HepG2 (cell line): Measurements from ENCODE around the gene LAG3. TPM values are rescaled to one million over a fixed set of nuclear protein-coding genes. Genes with fewer than 3 reads are reported as not detected.

Experiments
- BHLHE40 ChIP-seq: IDR thresholded peaks from 2 replicates; pipeline ENCODE4 v1.6.1; 2011; ENCODE audit warnings: low read length, improper control_type of control experiment
- CEBPG ChIP-seq: IDR thresholded peaks from 2 replicates; pipeline ENCODE4 v1.6.1; 2016
- MYNN ChIP-seq: sonication (generic); formaldehyde crosslinking; IDR thresholded peaks from 2 replicates; pipeline ENCODE4 v1.4.0; 2020; ENCODE audit warnings: mild to moderate bottlenecking, low read depth, missing genetic modification reagents
- MYPOP ChIP-seq: sonication (generic); formaldehyde crosslinking; IDR thresholded peaks from 2 replicates; pipeline ENCODE4 v1.8.1; 2023; ENCODE audit warnings: mild to moderate bottlenecking, moderate library complexity, missing genetic modification reagents
- NR2F2 ChIP-seq: IDR thresholded peaks from 2 replicates; pipeline ENCODE4 v1.6.1; 2012; ENCODE audit warnings: low read depth, inconsistent platforms, borderline replicate concordance
- PATZ1 ChIP-seq: sonication (generic); formaldehyde crosslinking; IDR thresholded peaks from 2 replicates; pipeline ENCODE4 v1.4.0; 2020; ENCODE audit warnings: missing genetic modification reagents
- PCBP2 ChIP-seq: fragments of 200-400 bp; formaldehyde crosslinking; optimal IDR thresholded peaks from 2 replicates; pipeline ENCODE3; 2018; ENCODE audit warnings: low read length, low read depth; ENCODE audit not compliant: poor library complexity, severe bottlenecking
- POLR2G ChIP-seq: fragments of 200-400 bp; formaldehyde crosslinking; IDR thresholded peaks from 2 replicates; pipeline ENCODE4 v1.6.1; 2018; ENCODE audit warnings: mild to moderate bottlenecking, low read depth, low read length, moderate library complexity
- RXRA ChIP-seq: sonication (generic); formaldehyde crosslinking; IDR thresholded peaks from 2 replicates; pipeline ENCODE4 v1.5.1; 2020; ENCODE audit warnings: missing genetic modification reagents
- SOX5 ChIP-seq: IDR thresholded peaks from 2 replicates; pipeline ENCODE4 v1.6.1; 2016; ENCODE audit warnings: borderline replicate concordance
- SP5 ChIP-seq: IDR thresholded peaks from 2 replicates; pipeline ENCODE4 v1.6.1; 2016; ENCODE audit warnings: low read depth, borderline replicate concordance
- SSRP1 ChIP-seq: IDR thresholded peaks from 2 replicates; pipeline ENCODE4 v1.6.1; 2016; ENCODE audit warnings: control low read depth
- TAF15 ChIP-seq: fragments of 200-400 bp; formaldehyde crosslinking; IDR thresholded peaks from one replicate; pipeline ENCODE4 v1.6.1; 2018; ENCODE audit warnings: mild to moderate bottlenecking, low read depth, low read length; ENCODE audit not compliant: poor library complexity, severe bottlenecking
- ZFP36L1 ChIP-seq: sonication (generic); formaldehyde crosslinking; IDR thresholded peaks from 2 replicates; pipeline ENCODE4 v1.8.0; 2022; ENCODE audit warnings: mild to moderate bottlenecking, missing genetic modification reagents, moderate library complexity
- ZNF263 ChIP-seq: sonication (generic); formaldehyde crosslinking; IDR thresholded peaks from 2 replicates; pipeline ENCODE4 v1.4.0; 2020; ENCODE audit warnings: missing genetic modification reagents
- ZNF407 ChIP-seq: sonication (generic); formaldehyde crosslinking; IDR thresholded peaks from one replicate; pipeline ENCODE4 v1.5.1; 2020; ENCODE audit warnings: mild to moderate bottlenecking, missing genetic modification reagents; ENCODE audit errors: not compliant biosample characterization
- ZNF570 ChIP-seq: sonication (generic); formaldehyde crosslinking; IDR thresholded peaks from 2 replicates; pipeline ENCODE4 v1.4.0; 2020; ENCODE audit warnings: mild to moderate bottlenecking, missing genetic modification reagents, borderline replicate concordance
- ZNF775 ChIP-seq: sonication (generic); formaldehyde crosslinking; IDR thresholded peaks from 2 replicates; pipeline ENCODE4 v1.4.0; 2020; ENCODE audit warnings: missing genetic modification reagents, mild to moderate bottlenecking, moderate library complexity, borderline replicate concordance
- polyA plus RNA-seq, 8 experiments: library from polyadenylated mRNA; depleted of rRNA in 3 of 8; stranded (reverse) in 7 of 8; unstranded in 1 of 8; fragments of >200 nt; fragmentation: Illumina TruSeq in 4 of 8; extraction: Trizol in 4 of 8; gene quantifications; 2 replicates each; pipeline versions ENCODE4 v1.2.1 to v1.2.3, GENCODE V29; 2011 to 2016; ENCODE audit warnings: low read depth in 4 of 8, missing spikeins in 1 of 8, mixed read lengths in 1 of 8; ENCODE audit not compliant: insufficient read depth in 1 of 8
- total RNA-seq, 5 experiments: library from RNA; depleted of rRNA; stranded (reverse); fragments of >200 nt; fragmentation: Illumina TruSeq; extraction: Trizol; gene quantifications; 2 replicates each; pipeline ENCODE4 v1.2.3, GENCODE V29; 2016; ENCODE audit warnings: low read depth in 1 of 5

The LAG3 gene
- total and polyA plus RNA-seq, 2 of the 13 experiments (the other 11 are each of a cell fraction or from before 2014, with no cell fraction given): 0.11 to 0.26 TPM

GRCh38 chr12:6821591-6822425, 49.5 kb downstream of the LAG3 start, which contains the start of gene GPR162 (continued):
- TF ChIP-seq CEBPG (CRISPR knock-in tag) (no peak), SSRP1 (CRISPR knock-in tag) (no peak), ZNF407 (CRISPR knock-in tag) (peak; percentile 65), ZNF570 (CRISPR knock-in tag) (no peak), NR2F2 (no peak), ZNF775 (CRISPR knock-in tag) (no peak), MYPOP (CRISPR knock-in tag) (no peak), BHLHE40 (no peak), ZFP36L1 (CRISPR knock-in tag) (no peak), POLR2G (peak; percentile 35), PATZ1 (CRISPR knock-in tag) (no peak), RXRA (CRISPR knock-in tag) (no peak), SP5 (CRISPR knock-in tag) (no peak), ZNF263 (CRISPR knock-in tag) (peak; percentile 81; the same call in 1 of the 2 replicates), PCBP2 (peak; percentile 52), MYNN (no peak), TAF15 (no peak), SOX5 (CRISPR knock-in tag) (no peak)
